Activated CD4-positive, CD25-positive, alpha-beta regulatory T cell treated with anti-CD3 and anti-CD28 coated beads, Interleukin-2, amount 50 U/mL, for 24 hours (primary cell): Measurements from ENCODE around the gene ENO4.

Experiments
- ATAC-seq, 2 donors: fragments of 150-1000 bp; cut with Tn5 transposase; one replicate each; pipeline ENCODE4 v1.10.0; 2021; ENCODE audit warnings: mild to moderate bottlenecking in 1 of 2, moderate library complexity in 1 of 2

The ENO4 gene

GRCh38 chr10:116831086-116831485 lies 18.2 kb upstream of the ENO4 start:
- ATAC-seq: no peak

- no peak for ATAC-seq
Observed at GRCh38 chr10:116831790-116832189, 17.5 kb upstream of the ENO4 start.

- ATAC-seq: no peak
Observed at GRCh38 chr10:116833986-116834985, 15.0 kb upstream of the ENO4 start.

GRCh38 chr10:116835658-116836057 lies 13.6 kb upstream of the ENO4 start:
- ATAC-seq: no peak

GRCh38 chr10:116836083-116836482 lies 13.2 kb upstream of the ENO4 start:
- no peak for ATAC-seq

- ATAC-seq: no peak
Observed at GRCh38 chr10:116836902-116837523, 12.3 kb upstream of the ENO4 start.

- ATAC-seq: no peak
Observed at GRCh38 chr10:116838143-116838725, 11.1 kb upstream of the ENO4 start.

- no peak for ATAC-seq
Observed at GRCh38 chr10:116840389-116841075, 8.8 kb upstream of the ENO4 start.

- no peak for ATAC-seq
Observed at GRCh38 chr10:116845823-116846222, 3.5 kb upstream of the ENO4 start.

GRCh38 chr10:116848032-116848943 lies 1.0 kb upstream of the ENO4 start:
- ATAC-seq: peak; percentile 78 to 85

GRCh38 chr10:116848944-116849247 lies 403 bp upstream of the ENO4 start:
- ATAC-seq: no peak

- ATAC-seq: no peak
Observed at GRCh38 chr10:116850058-116850611, 836 bp downstream of the ENO4 start.

GRCh38 chr10:116852246-116852645 lies 2.9 kb downstream of the ENO4 start:
- ATAC-seq: no peak

GRCh38 chr10:116853287-116853686 lies 4.0 kb downstream of the ENO4 start:
- ATAC-seq: no peak

- ATAC-seq: no peak
Observed at GRCh38 chr10:116853701-116854100, 4.4 kb downstream of the ENO4 start.

- ATAC-seq: no peak
Observed at GRCh38 chr10:116857156-116857555, 7.9 kb downstream of the ENO4 start.

GRCh38 chr10:116861796-116862195 lies 12.5 kb downstream of the ENO4 start:
- ATAC-seq: no peak

- ATAC-seq: no peak
Observed at GRCh38 chr10:116864436-116864835, 15.1 kb downstream of the ENO4 start.

- ATAC-seq: no peak
Observed at GRCh38 chr10:116866066-116866465, 16.8 kb downstream of the ENO4 start.

- no peak for ATAC-seq
Observed at GRCh38 chr10:116866987-116867595, 17.8 kb downstream of the ENO4 start.

- no peak for ATAC-seq
Observed at GRCh38 chr10:116868198-116868676, 18.9 kb downstream of the ENO4 start.
